ENCODE results near the gene ACCSL.
A peak's percentile ranks its signal among the peaks of the same experiment; 100 is the strongest.

Gene ACCSL

DNA sequence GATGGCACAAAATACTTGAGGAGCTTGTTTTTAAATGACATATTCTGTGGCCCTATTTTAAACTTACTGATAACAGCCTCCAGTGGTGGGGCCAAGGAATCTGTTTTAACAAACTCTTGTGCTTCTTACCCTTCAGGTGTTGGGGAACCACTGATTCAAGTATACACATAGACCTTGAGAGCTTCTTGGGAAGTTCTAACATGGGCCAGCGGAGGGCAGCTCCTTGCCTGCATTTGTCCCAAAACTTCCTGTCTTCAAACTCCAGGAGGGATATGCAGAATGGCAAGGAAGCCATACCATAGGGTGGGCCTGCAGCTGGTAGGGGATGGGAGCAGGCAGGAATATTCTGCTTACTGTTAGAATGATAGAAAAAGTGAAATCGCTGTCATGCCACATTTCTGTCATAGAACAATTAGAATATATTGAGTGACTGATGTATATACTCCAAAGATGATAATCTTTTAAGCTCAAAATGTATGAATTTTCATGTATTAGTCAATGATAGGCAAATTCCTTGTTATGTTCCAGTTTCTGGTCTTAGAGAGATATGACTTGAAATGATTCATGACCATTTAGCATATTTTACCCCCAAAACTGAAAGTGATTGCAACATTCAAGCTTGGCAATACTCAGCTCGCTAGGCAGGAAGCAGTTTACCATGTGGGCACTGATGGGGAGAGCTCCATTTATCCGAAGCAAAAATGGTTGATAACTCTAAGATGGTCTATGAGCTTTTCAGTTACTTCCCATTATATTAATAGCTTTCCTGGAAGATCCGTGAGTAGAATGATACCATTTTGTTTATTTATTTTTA, 56.9 kb downstream of the ACCSL start:
- H3K9me3 ChIP-seq = no peaks in the 10 kb centered on the region
- no peak for DNase-seq
- H3K4me3 ChIP-seq (ENCODE audit: low read depth, low read length) = no peak overlapping the region
- no peaks in the 10 kb centered on the region for H3K27me3 ChIP-seq
- no peaks in the 10 kb centered on the region for H3K36me3 ChIP-seq
- no peaks in the 10 kb centered on the region for H3K4me1 ChIP-seq
- TF ChIP-seq, protein P1, sequence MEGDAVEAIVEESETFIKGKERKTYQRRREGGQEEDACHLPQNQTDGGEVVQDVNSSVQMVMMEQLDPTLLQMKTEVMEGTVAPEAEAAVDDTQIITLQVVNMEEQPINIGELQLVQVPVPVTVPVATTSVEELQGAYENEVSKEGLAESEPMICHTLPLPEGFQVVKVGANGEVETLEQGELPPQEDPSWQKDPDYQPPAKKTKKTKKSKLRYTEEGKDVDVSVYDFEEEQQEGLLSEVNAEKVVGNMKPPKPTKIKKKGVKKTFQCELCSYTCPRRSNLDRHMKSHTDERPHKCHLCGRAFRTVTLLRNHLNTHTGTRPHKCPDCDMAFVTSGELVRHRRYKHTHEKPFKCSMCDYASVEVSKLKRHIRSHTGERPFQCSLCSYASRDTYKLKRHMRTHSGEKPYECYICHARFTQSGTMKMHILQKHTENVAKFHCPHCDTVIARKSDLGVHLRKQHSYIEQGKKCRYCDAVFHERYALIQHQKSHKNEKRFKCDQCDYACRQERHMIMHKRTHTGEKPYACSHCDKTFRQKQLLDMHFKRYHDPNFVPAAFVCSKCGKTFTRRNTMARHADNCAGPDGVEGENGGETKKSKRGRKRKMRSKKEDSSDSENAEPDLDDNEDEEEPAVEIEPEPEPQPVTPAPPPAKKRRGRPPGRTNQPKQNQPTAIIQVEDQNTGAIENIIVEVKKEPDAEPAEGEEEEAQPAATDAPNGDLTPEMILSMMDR (IDR thresholded peaks at IDR 0.05; ENCODE audit: low read depth, low read length) = 0 out of 2 replicates have a peak, but pooled peaks have one; percentile 3

DNA sequence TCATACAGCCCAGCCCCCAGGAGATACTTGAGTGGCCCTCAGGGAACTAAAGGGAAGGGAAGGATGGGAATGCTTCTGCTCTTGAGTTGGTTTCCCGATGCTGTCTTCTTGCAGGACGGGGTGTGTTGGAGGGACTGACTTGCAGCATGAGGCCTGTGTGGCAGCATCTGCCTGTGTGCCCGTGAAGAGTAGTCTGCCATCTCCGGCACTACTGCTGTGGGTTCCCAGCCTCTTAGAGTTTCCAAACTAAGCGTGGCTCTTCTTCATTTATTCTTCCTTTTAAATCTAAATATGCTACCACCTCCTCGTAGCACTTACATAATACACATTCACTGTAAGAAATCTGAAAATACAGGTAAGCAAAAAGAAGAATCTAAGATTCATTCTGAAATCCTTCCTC, 60.5 kb downstream of the ACCSL start:
- no peaks in the 10 kb centered on the region for H3K27me3 ChIP-seq
- H3K9me3 ChIP-seq = no peaks in the 10 kb centered on the region
- H3K4me1 ChIP-seq = no peaks in the 10 kb centered on the region
- H3K4me3 ChIP-seq (ENCODE audit: low read depth, low read length) = no peak overlapping the region
- TF ChIP-seq, protein P1 (IDR thresholded peaks at IDR 0.05; ENCODE audit: low read depth, low read length) = no peak
- H3K36me3 ChIP-seq = no peaks in the 10 kb centered on the region
- DNase-seq = no peak

Measured in BE2C (cell line).